ENCODE results near the gene RGS11. TPM values are rescaled to one million over a fixed set of nuclear protein-coding genes. Genes with fewer than 3 reads are reported as not detected.

RGS11 gene
- polyA plus RNA-seq, 1 donor (not counting 4 experiments of a cell fraction or from before 2014, with no cell fraction given), result not detected

- H3K4me1 ChIP-seq (ENCODE audit: control insufficient read depth, extremely low read depth, insufficient read depth, low read length), result peaks cover 10% of the 10 kb centered on the region
- dilution Hi-C loops (cut with MboI; ENCODE audit: extremely low pct_ligation_motif_present, low sequenced_read_pairs), result no loop called here
- H3K4me3 ChIP-seq (ENCODE audit: control insufficient read depth in 2 of 3, extremely low read depth in 1 of 3, insufficient read depth in 2 of 3, low read depth in 1 of 3, low read length in 3 of 3), result no peak overlapping the region
- no peaks in the 10 kb centered on the region for H3K9me3 ChIP-seq (ENCODE audit: control insufficient read depth, low read depth, low read length)
- no peaks in the 10 kb centered on the region for H3K9me1 ChIP-seq (ENCODE audit: control insufficient read depth, extremely low read depth, insufficient read depth, low read length)
- FAIRE-seq (no peak), DNase-seq (ENCODE audit: low read depth, low spot score) (no peak)
- no peak overlapping the region for H2AFZ ChIP-seq (ENCODE audit: control insufficient read depth, low read length)
- no peak overlapping the region for H3K4me2 ChIP-seq (ENCODE audit: control insufficient read depth, extremely low read depth, insufficient read depth, low read depth, low read length)
- H3K27me3 ChIP-seq (ENCODE audit: control insufficient read depth, extremely low read depth, insufficient read depth, low read length), result no peaks in the 10 kb centered on the region
- no peak for TF ChIP-seq EZH2 (IDR thresholded peaks at IDR 0.05; ENCODE audit: low read length)
- TF ChIP-seq CTCF (optimal IDR thresholded peaks at IDR 0.05 in 1 of 3, IDR thresholded peaks at IDR 0.05 in 1 of 3, conservative IDR thresholded peaks at IDR 0.05 in 1 of 3; ENCODE audit: extremely low read depth in 1 of 3, insufficient read depth in 2 of 3, low read length in 3 of 3), result no peak
- H3K36me3 ChIP-seq (ENCODE audit: control insufficient read depth in 2 of 2, extremely low read depth in 1 of 2, insufficient read depth in 2 of 2, low read length in 2 of 2), result peaks cover 22 to 40% of the 10 kb centered on the region in 2 experiments
- H3K9ac ChIP-seq (ENCODE audit: control insufficient read depth, extremely low read depth, insufficient read depth, low read length), result no peak overlapping the region
- H4K20me1 ChIP-seq (ENCODE audit: control insufficient read depth, extremely low read depth, insufficient read depth, low read length), result peaks cover 5% of the 10 kb centered on the region
- no peak overlapping the region for H3K27ac ChIP-seq (ENCODE audit: control insufficient read depth, insufficient read depth, low read length)
- H3K79me2 ChIP-seq (ENCODE audit: control insufficient read depth, insufficient read depth, low read length), result peaks cover 14% of the 10 kb centered on the region
These were observed 31.2 kb upstream of the RGS11 start for GRCh38 chr16:306911-307370.

- H3K9ac ChIP-seq (ENCODE audit: control insufficient read depth, extremely low read depth, insufficient read depth, low read length), result peak overlapping the region; percentile 51
- FAIRE-seq (peak; percentile 87), DNase-seq (ENCODE audit: low read depth, low spot score) (peak; percentile 19)
- peaks cover 10% of the 10 kb centered on the region for H3K4me1 ChIP-seq (ENCODE audit: control insufficient read depth, extremely low read depth, insufficient read depth, low read length)
- H4K20me1 ChIP-seq (ENCODE audit: control insufficient read depth, extremely low read depth, insufficient read depth, low read length), result peaks cover 5% of the 10 kb centered on the region
- H2AFZ ChIP-seq (ENCODE audit: control insufficient read depth, low read length), result no peak overlapping the region
- H3K36me3 ChIP-seq (ENCODE audit: control insufficient read depth in 2 of 2, extremely low read depth in 1 of 2, insufficient read depth in 2 of 2, low read length in 2 of 2), result peaks cover 21 to 45% of the 10 kb centered on the region in 2 experiments
- H3K9me3 ChIP-seq (ENCODE audit: control insufficient read depth, low read depth, low read length), result no peaks in the 10 kb centered on the region
- peaks cover 11% of the 10 kb centered on the region for H3K79me2 ChIP-seq (ENCODE audit: control insufficient read depth, insufficient read depth, low read length)
- no peak overlapping the region for H3K4me3 ChIP-seq (ENCODE audit: control insufficient read depth in 2 of 3, extremely low read depth in 1 of 3, insufficient read depth in 2 of 3, low read depth in 1 of 3, low read length in 3 of 3)
- no peaks in the 10 kb centered on the region for H3K9me1 ChIP-seq (ENCODE audit: control insufficient read depth, extremely low read depth, insufficient read depth, low read length)
- dilution Hi-C loops (cut with MboI; ENCODE audit: extremely low pct_ligation_motif_present, low sequenced_read_pairs), result no loop called here
- TF ChIP-seq CTCF (optimal IDR thresholded peaks at IDR 0.05 in 1 of 3, IDR thresholded peaks at IDR 0.05 in 1 of 3, conservative IDR thresholded peaks at IDR 0.05 in 1 of 3; ENCODE audit: extremely low read depth in 1 of 3, insufficient read depth in 2 of 3, low read length in 3 of 3) (no peak), EZH2 (IDR thresholded peaks at IDR 0.05; ENCODE audit: low read length) (no peak)
- peak overlapping the region; percentile 49 for H3K4me2 ChIP-seq (ENCODE audit: control insufficient read depth, extremely low read depth, insufficient read depth, low read depth, low read length)
- H3K27ac ChIP-seq (ENCODE audit: control insufficient read depth, insufficient read depth, low read length), result peak overlapping the region; percentile 49
- no peaks in the 10 kb centered on the region for H3K27me3 ChIP-seq (ENCODE audit: control insufficient read depth, extremely low read depth, insufficient read depth, low read length)
These were observed 30.3 kb upstream of the RGS11 start for GRCh38 chr16:305916-306626.
